ENCODE data around the gene ARSD. TPM values are rescaled to one million over a fixed set of nuclear protein-coding genes. Genes with fewer than 3 reads are reported as not detected.

Gene ARSD
- total and polyA plus RNA-seq, 2 of the 8 experiments (the other 6 are each of a cell fraction or from before 2014, with no cell fraction given): 1.8 to 3.2 TPM

DNA sequence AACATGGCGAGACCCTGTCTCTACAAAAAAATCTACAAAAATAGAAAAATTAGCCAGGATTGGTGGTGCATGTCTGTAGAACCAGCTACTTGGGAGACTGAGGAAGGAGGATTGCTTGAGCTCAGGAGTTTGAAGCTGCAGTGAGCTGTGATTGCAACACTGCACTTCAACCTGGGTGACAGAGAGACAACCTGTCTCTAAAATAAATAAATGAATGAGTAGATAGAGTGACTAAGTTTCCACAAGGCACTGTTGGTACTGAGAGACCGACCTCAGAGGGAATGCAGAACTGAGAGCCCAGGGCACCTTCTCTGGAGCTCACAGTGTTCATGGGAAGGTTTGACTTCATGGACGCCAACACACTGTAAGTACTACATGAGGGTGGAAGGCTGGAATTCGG, 26.7 kb upstream of the ARSD start:
- ChIA-PET CTCF (ENCODE audit: partially characterized antibody) (no interaction called here), POLR2A (ENCODE audit: partially characterized antibody) (no interaction called here)
- Histone ChIP-seq H3K4ac (replicated peaks; ENCODE audit: insufficient read length, low read depth, low read length) (no peak overlapping the region), H4K8ac (ENCODE audit: extremely low read depth, insufficient read depth, low read length) (no peak overlapping the region), H2BK20ac (ENCODE audit: low read length) (no peak overlapping the region), H3K23ac (ENCODE audit: insufficient read length) (no peak overlapping the region), H3K36me3 (ENCODE audit: control insufficient read depth in 2 of 4, insufficient read depth in 4 of 4, low read length in 3 of 4) (no peaks in the 10 kb centered on the region), H2BK5ac (ENCODE audit: low read depth, low read length) (no peak overlapping the region), H2AK5ac (ENCODE audit: low read depth, low read length) (no peak overlapping the region), H4K91ac (replicated peaks; ENCODE audit: insufficient read length, low read length) (no peak overlapping the region), H2AFZ (ENCODE audit: low read length) (no peak overlapping the region), H2BK12ac (ENCODE audit: low read depth, low read length) (no peak overlapping the region), H2BK120ac (replicated peaks; ENCODE audit: low read depth, low read length) (no peak overlapping the region), H3K27me3 (replicated peaks in 1 of 4; ENCODE audit: control insufficient read depth in 3 of 4, extremely low read depth in 1 of 4, insufficient read depth in 3 of 4, low read length in 3 of 4) (no peaks in the 10 kb centered on the region), H3K4me3 (ENCODE audit: extremely low read depth in 1 of 4, insufficient read depth in 2 of 4, low read depth in 3 of 4, low read length in 4 of 4) (no peak overlapping the region), H3K23me2 (ENCODE audit: low read depth, low read length) (no peaks in the 10 kb centered on the region), H3K27ac (ENCODE audit: low read depth, low read length) (no peak overlapping the region), H3K9ac (replicated peaks in 1 of 4; ENCODE audit: extremely low read depth in 1 of 4, low read depth in 3 of 4, low read length in 3 of 4) (no peak overlapping the region), H4K20me1 (replicated peaks in 1 of 2; ENCODE audit: control insufficient read depth in 1 of 2, insufficient read depth in 2 of 2, low read length in 2 of 2) (no peaks in the 10 kb centered on the region), H3K79me2 (ENCODE audit: control insufficient read depth in 1 of 2, insufficient read depth in 2 of 2, low read length in 2 of 2) (no peaks in the 10 kb centered on the region), H4K5ac (ENCODE audit: insufficient read length, low read depth, low read length) (no peak overlapping the region), H3K4me1 (replicated peaks in 1 of 4; ENCODE audit: control insufficient read depth in 3 of 4, insufficient read depth in 4 of 4, low read length in 3 of 4) (peaks cover 0 to under 1% (median 0%) of the 10 kb centered on the region in 4 experiments; a peak in 1 of 7 replicates), H3K4me2 (ENCODE audit: insufficient read depth in 1 of 2, low read depth in 2 of 2, low read length in 2 of 2) (no peak overlapping the region), H3K18ac (ENCODE audit: extremely low read depth, low read length) (no peak overlapping the region), H2BK15ac (ENCODE audit: low read length) (no peak overlapping the region), H3K79me1 (ENCODE audit: low read depth, low read length) (no peaks in the 10 kb centered on the region), H3K9me3 (ENCODE audit: insufficient read depth in 2 of 2, low read depth in 1 of 2, low read length in 1 of 2) (no peaks in the 10 kb centered on the region), H3K14ac (ENCODE audit: insufficient read length) (no peak overlapping the region), H3K56ac (replicated peaks; ENCODE audit: insufficient read length, low read depth, low read length) (no peak overlapping the region)
- WGBS, 2 experiments (ENCODE audit: extremely low coverage in 1 of 2, insufficient coverage in 1 of 2, insufficient read length in 1 of 2, insufficient replicate concordance in 2 of 2, low coverage in 1 of 2, low lambda C conversion rate in 2 of 2, missing lambda C conversion rate in 1 of 2): 97% methylated on average over 3 of the region's 4 CpGs; no CpG with 5 or more reads in 1 of the 2 experiments
- TF ChIP-seq KDM4A (IDR thresholded peaks at IDR 0.05; ENCODE audit: low read depth, low read length, severe bottlenecking) (no peak), POLR2A (IDR thresholded peaks at IDR 0.05; ENCODE audit: control extremely low read depth in 1 of 2, low read depth in 2 of 2, low read length in 2 of 2) (no peak), CHD1 (IDR thresholded peaks at IDR 0.05; ENCODE audit: low read depth, low read length) (no peak), TCF12 (IDR thresholded peaks at IDR 0.05; ENCODE audit: low read depth, low read length) (no peak), TAF1 (IDR thresholded peaks at IDR 0.05; ENCODE audit: low read depth, low read length) (no peak), TBP (IDR thresholded peaks at IDR 0.05; ENCODE audit: low read depth, low read length) (no peak)
- no peak for FAIRE-seq
- DNase-seq (ENCODE audit: low read depth in 1 of 2, low spot score in 2 of 2): no peak
